ENCODE results near the gene IGFBP5. TPM values are rescaled to one million over a fixed set of nuclear protein-coding genes. Genes with fewer than 3 reads are reported as not detected.

IGFBP5 gene
- total and polyA plus RNA-seq, 2 of the 8 experiments (the other 6 are each of a cell fraction or from before 2014, with no cell fraction given) = 2.2 to 2.5 TPM

DNA sequence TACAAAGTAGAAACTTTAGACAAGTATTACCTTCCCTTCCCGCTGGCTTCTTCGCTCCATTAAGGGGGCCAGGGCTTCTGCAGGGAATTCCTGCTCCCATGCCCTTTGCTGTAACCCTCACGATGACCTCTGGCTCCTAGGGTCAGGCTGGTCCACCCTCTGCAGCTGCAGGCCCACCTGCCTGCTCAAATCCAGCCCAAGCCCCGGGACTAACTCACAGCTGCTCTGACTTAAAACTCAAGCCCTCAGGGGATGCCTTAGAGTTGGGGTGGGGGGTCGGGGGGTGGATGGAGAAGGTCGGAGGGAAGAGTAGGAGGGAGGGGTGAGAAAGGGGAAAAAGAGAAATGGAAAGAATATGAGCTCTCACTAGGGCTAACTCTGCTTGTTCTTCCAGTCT is 4.9 kb downstream of the IGFBP5 start:
- no peak overlapping the region for H2BK5ac ChIP-seq (ENCODE audit: low read depth, low read length)
- H3K23me2 ChIP-seq (ENCODE audit: low read depth, low read length) = peaks cover 28% of the 10 kb centered on the region
- peaks cover 0 to 19% (median 18%) of the 10 kb centered on the region in 4 experiments; a peak in 6 of 7 replicates for H3K27me3 ChIP-seq (replicated peaks in 1 of 4; ENCODE audit: control insufficient read depth in 3 of 4, extremely low read depth in 1 of 4, insufficient read depth in 3 of 4, low read length in 3 of 4)
- ChIA-PET CTCF (ENCODE audit: partially characterized antibody) (interaction anchor here (0.7 to 1.6 kb wide), 3 partner anchors 9 to 468 kb away, joined by 3 to 4 read pairs (median 3); no protein-coding TSS in a partner anchor), POLR2A (ENCODE audit: partially characterized antibody) (no interaction called here)
- no peak overlapping the region for H3K27ac ChIP-seq (ENCODE audit: low read depth, low read length)
- no peak overlapping the region for H4K8ac ChIP-seq (ENCODE audit: extremely low read depth, insufficient read depth, low read length)
- H2BK20ac ChIP-seq (ENCODE audit: low read length) = no peak overlapping the region
- H3K36me3 ChIP-seq (ENCODE audit: control insufficient read depth in 2 of 4, insufficient read depth in 4 of 4, low read length in 3 of 4) = no peaks in the 10 kb centered on the region
- H3K18ac ChIP-seq (ENCODE audit: extremely low read depth, low read length) = no peak overlapping the region
- H2BK12ac ChIP-seq (ENCODE audit: low read depth, low read length) = no peak overlapping the region
- H3K14ac ChIP-seq (ENCODE audit: insufficient read length) = no peak overlapping the region
- no peak overlapping the region for H4K5ac ChIP-seq (ENCODE audit: insufficient read length, low read depth, low read length)
- peaks cover 9 to 19% (median 12%) of the 10 kb centered on the region in 4 experiments for H3K4me1 ChIP-seq (replicated peaks in 1 of 4; ENCODE audit: control insufficient read depth in 3 of 4, insufficient read depth in 4 of 4, low read length in 3 of 4)
- no peak overlapping the region for H3K23ac ChIP-seq (ENCODE audit: insufficient read length)
- H4K91ac ChIP-seq (replicated peaks; ENCODE audit: insufficient read length, low read length) = no peak overlapping the region
- no peak overlapping the region for H3K56ac ChIP-seq (replicated peaks; ENCODE audit: insufficient read length, low read depth, low read length)
- H2BK15ac ChIP-seq (ENCODE audit: low read length) = 0 out of 2 replicates have a peak overlapping the region, but pooled peaks have one; percentile 81
- no peak overlapping the region for H3K4ac ChIP-seq (replicated peaks; ENCODE audit: insufficient read length, low read depth, low read length)
- no peak overlapping the region for H3K9ac ChIP-seq (replicated peaks in 1 of 4; ENCODE audit: extremely low read depth in 1 of 4, low read depth in 3 of 4, low read length in 3 of 4)
- no peaks in the 10 kb centered on the region for H3K9me3 ChIP-seq (ENCODE audit: insufficient read depth in 2 of 2, low read depth in 1 of 2, low read length in 1 of 2)
- 43% methylated on average over 5 of the region's 6 CpGs; no CpG with 5 or more reads in 1 of the 2 experiments for WGBS, 2 experiments (ENCODE audit: extremely low coverage in 1 of 2, insufficient coverage in 1 of 2, insufficient read length in 1 of 2, insufficient replicate concordance in 2 of 2, low coverage in 1 of 2, low lambda C conversion rate in 2 of 2, missing lambda C conversion rate in 1 of 2)
- peak overlapping the region in 1 of 4 experiments; percentile 22; a peak in 1 of 8 replicates for H3K4me3 ChIP-seq (ENCODE audit: extremely low read depth in 1 of 4, insufficient read depth in 2 of 4, low read depth in 3 of 4, low read length in 4 of 4)
- no peak overlapping the region for H2BK120ac ChIP-seq (replicated peaks; ENCODE audit: low read depth, low read length)
- H3K79me2 ChIP-seq (ENCODE audit: control insufficient read depth in 1 of 2, insufficient read depth in 2 of 2, low read length in 2 of 2) = no peaks in the 10 kb centered on the region
- no peaks in the 10 kb centered on the region for H4K20me1 ChIP-seq (replicated peaks in 1 of 2; ENCODE audit: control insufficient read depth in 1 of 2, insufficient read depth in 2 of 2, low read length in 2 of 2)
- H3K79me1 ChIP-seq (ENCODE audit: low read depth, low read length) = no peaks in the 10 kb centered on the region
- H2AK5ac ChIP-seq (ENCODE audit: low read depth, low read length) = no peak overlapping the region
- no peak overlapping the region for H2AFZ ChIP-seq (ENCODE audit: low read length)
- FAIRE-seq = no peak
- no peak for DNase-seq (ENCODE audit: low read depth in 1 of 2, low spot score in 2 of 2)
- H3K4me2 ChIP-seq (ENCODE audit: insufficient read depth in 1 of 2, low read depth in 2 of 2, low read length in 2 of 2) = peak overlapping the region; percentile 33 to 94; a peak in 2 of 4 replicates
- TF ChIP-seq, protein P1, sequence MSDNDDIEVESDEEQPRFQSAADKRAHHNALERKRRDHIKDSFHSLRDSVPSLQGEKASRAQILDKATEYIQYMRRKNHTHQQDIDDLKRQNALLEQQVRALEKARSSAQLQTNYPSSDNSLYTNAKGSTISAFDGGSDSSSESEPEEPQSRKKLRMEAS (IDR thresholded peaks at IDR 0.05) = no peak
- TF ChIP-seq BACH1 (IDR thresholded peaks at IDR 0.05; ENCODE audit: low read length) (no peak), SUZ12 (IDR thresholded peaks at IDR 0.05; ENCODE audit: low read length) (no peak), YY1 (IDR thresholded peaks at IDR 0.05; ENCODE audit: low read depth, low read length) (no peak), HDAC2 (IDR thresholded peaks at IDR 0.05; ENCODE audit: borderline replicate concordance in 1 of 2, low read depth in 2 of 2, low read length in 2 of 2) (no peak), EGR1 (IDR thresholded peaks at IDR 0.05; ENCODE audit: borderline replicate concordance, low read depth, low read length) (no peak), BCL11A (IDR thresholded peaks at IDR 0.05; ENCODE audit: low read depth in 2 of 2, low read length in 2 of 2) (no peak), RNF2 (IDR thresholded peaks at IDR 0.05; ENCODE audit: borderline replicate concordance, low read depth, low read length, missing control alignments, poor library complexity, severe bottlenecking) (no peak), CREB1 (IDR thresholded peaks at IDR 0.05) (no peak), MAFK (IDR thresholded peaks at IDR 0.05; ENCODE audit: low read depth, low read length) (no peak), RAD21 (IDR thresholded peaks at IDR 0.05 in 1 of 2, conservative IDR thresholded peaks at IDR 0.05 in 1 of 2; ENCODE audit: low read depth in 2 of 2, low read length in 2 of 2) (no peak), POLR2A (IDR thresholded peaks at IDR 0.05; ENCODE audit: control extremely low read depth in 1 of 2, low read depth in 2 of 2, low read length in 2 of 2) (no peak)
- TF ChIP-seq, protein P2, sequence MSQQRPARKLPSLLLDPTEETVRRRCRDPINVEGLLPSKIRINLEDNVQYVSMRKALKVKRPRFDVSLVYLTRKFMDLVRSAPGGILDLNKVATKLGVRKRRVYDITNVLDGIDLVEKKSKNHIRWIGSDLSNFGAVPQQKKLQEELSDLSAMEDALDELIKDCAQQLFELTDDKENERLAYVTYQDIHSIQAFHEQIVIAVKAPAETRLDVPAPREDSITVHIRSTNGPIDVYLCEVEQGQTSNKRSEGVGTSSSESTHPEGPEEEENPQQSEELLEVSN (IDR thresholded peaks at IDR 0.05) = no peak

Measured in H1 (cell line).